IPS DF 19.7 (cell line): ENCODE data around the gene TTC28.
"Not testable (repeated sequence)": the region's sequence is repeated elsewhere in the genome, so short reads cannot be mapped to it uniquely, and the experiment has no call there.

Source experiments
- DNase-seq: peaks from one replicate; pipeline ENCODE4 v3.0.0-alpha.2; 2013; ENCODE audit warnings: low read depth, low spot score

Gene TTC28

DNA sequence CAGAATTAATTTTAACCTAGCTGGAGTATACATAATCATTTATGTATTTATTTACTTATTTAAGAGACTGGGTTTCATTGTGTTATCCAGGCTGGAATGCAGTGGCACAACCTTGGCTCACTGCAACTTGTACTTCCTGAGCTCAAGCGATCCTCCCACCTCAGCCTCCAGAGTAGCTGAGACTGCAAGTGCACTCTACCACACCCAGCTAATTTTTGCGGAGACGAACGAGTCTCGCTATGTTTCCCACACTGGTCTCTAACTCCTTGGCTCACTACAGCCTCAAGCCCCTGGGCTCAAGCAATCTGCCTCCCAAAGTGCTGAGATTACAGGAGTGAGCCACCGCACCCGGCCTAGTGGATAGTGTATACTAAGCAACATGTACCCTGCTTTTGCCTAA lies 1.5 kb downstream of the TTC28 start:
- DNase-seq, result not testable (repeated sequence)

DNA sequence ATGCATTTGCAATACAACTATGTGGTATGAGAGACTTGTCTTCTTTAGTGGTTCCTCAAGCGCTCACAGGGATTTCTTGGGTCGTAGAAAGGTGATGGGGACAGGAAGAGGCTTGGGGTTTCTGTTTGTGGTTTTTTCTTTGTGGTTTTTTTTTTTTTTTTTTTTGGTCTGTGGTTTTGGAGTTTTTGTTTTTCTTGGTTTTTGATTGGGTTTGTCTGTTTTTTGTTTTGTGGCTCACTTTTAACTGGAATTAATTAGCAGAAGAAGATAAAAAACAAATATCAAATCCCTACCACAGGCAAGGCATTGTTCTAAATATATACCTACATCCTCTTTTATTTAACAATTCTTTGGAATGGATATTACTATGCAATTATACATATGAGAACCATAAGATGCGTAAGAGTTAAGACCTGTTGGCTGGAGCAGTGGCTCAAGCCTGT lies 5.5 kb downstream of the TTC28 start:
- no peak for DNase-seq

DNA sequence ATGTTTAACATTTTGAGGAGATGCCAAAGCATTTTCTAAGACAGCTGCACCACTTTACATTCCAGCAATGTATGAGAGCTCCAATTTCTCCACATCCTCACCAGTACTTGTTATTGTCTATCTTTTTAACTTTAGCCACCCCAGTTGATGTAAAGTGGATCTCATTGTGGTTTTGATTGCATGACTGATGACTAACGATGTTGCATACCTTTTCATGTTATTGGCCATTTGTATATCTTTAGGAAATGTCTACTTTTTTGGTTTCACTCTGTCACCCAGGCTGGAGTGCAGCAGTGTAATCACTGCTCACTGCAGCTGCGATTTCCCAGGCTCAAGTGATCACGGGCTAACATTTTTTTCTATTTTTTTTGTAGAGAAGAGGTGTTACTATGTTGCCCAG lies 8.9 kb downstream of the TTC28 start:
- DNase-seq, result no peak

DNA sequence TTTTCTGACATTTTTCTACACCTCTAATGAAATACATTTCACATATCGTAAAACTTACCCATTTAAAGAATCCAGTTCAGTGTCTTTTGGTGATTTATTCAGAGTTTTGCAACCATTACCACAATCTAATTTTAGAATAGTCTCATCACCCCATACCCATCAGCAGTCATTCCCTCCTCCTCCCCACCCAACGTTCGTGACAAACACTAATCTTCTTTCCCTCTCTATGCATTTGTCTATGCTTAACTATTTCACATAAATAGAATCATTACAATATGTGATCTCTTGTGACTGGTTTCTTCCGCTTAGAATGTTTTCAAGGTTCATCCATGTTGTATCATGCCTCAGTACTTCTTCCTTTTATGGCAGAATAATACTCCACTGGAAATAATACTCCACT lies 9.5 kb downstream of the TTC28 start:
- DNase-seq, result no peak

DNA sequence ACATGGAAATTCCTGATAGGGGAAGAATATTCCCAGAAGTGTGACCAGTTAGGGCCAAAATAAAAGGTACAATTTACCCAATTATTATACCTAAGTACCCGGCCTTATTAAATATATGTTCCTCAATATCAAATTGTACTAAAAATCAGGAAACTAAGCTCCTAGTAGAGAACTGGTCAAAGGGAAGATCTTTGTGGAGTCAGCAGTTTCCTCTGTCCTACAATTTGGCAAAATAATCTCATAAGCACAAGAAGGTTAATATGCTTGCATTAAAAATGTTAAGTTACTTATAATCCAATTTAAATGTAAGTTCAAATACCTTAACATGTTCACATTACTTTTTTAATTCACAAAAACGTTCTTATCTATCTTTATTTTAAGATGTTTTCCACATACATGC lies 10.3 kb downstream of the TTC28 start:
- DNase-seq, result no peak

DNA sequence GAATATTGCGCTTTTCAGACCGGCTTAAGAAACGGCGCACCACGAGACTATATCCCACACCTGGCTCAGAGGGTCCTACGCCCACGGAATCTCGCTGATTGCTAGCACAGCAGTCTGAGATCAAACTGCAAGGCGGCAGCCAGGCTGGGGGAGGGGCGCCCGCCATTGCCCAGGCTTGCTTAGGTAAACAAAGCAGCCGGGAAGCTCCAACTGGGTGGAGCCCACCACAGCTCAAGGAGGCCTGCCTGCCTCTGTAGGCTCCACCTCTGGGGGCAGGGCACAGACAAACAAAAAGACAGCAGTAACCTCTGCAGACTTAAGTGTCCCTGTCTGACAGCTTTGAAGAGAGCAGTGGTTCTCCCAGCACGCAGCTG lies 16.1 kb downstream of the TTC28 start:
- DNase-seq, result not testable (repeated sequence)

DNA sequence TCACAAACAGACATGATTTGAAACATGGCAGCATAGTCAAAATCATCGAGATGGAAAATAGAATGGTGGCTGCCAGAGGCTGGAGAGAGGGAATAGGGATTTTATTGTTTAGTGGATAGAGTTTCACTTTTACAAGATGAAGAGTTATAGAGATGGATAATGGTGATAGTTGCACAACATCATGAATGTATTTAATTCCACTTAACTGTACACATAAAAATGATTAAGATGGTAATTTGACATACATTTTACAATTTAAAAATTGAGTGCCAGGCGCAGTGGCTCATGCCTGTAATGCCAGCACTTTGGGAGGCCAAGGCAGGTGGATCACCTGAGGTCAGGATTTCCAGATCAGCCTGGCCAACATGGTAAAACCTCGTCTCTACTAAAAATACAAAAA lies 21.2 kb downstream of the TTC28 start:
- DNase-seq, result no peak

DNA sequence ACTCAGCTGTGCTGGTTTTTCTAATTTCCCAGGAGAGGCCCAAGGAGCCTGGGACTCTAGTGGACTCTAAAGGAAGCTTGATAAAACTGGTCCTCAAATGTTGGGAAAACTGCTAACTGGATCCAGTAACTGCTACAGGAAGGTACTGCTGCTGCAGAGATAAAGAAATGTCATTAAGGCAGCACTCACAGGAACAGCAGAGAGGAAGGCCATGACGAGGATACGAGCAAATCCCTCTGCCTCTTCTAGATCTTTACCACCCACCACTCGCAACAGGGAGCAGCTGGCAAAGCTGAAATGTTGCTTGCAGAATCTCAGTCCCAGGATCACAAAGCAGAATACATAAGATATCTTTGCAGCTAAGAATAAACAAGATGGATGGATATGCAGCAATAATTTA lies 23.5 kb downstream of the TTC28 start:
- DNase-seq, result no peak

DNA sequence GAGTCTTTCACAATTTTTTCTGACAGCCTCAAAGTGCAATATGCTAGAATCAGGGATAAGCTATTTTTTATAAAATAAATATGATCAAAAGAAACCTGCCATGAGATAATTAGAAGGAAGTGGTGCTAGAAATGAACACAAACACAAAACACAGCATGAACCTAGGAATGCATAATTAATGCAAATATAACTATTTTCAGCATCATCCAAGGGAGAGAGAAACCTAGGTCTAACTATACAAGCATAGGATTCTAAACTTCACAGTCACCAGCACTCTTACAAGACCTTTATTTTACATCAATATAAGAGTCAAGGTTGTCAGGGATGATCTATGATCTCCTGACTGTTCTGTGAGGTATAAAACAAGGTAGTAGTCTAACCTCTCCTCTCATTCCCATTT lies 29.2 kb downstream of the TTC28 start:
- no peak for DNase-seq

DNA sequence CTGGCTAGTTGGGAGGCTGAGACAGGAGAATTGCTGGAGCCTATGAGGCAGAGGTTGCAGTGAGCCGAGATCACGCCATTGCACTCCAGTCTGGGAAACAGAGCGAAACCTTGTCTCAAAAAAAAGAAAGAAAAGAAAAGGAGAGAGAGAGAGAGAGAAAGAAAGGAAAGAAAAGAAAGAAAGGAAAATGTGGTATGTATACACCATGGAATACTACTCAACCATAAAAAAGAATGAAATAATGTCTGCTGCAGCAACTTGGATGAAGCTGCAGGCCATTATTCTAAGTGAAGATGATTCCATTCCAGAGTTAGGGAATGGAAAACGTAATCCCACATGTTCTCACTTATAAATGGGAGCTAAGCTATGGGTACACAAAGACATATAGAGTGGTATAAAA lies 30.8 kb downstream of the TTC28 start:
- no peak for DNase-seq

DNA sequence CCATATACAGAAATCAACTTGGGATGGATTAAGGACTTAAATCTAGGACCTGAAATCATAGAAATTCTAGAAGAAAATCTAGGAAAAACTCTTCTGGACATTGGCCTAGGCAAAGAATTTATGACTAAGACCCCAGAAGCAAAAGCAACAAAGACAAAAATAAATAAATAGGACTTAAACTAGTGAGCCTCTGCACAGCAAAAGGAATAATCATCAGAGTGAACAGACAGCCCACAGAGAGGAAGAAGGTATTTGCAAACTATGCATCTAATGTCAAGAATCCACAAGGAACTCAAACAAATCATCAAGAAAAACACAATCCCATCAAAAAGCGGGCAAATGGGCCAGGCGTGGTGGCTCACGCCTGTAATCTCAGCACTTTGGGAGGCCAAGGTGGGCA lies 32.4 kb downstream of the TTC28 start:
- DNase-seq, result no peak

DNA sequence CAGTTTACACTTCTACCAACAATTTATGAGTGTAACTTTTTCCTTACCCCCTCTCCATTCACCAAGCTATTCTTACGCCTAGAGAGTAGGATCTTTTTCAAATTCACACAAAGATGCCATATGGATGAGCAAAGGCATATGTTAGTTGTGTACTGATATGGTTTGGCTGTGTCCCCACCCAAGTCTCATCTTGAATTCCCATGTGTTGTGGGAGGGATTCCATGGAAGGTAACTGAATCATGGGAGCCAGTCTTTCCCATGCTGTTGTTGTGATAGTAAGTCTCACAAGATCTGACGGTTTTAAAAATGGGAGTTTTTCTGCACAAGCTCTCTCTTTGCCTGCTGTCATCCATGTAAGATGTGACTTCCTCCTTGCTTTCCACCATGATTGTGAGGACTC lies 40.3 kb downstream of the TTC28 start:
- no peak for DNase-seq

DNA sequence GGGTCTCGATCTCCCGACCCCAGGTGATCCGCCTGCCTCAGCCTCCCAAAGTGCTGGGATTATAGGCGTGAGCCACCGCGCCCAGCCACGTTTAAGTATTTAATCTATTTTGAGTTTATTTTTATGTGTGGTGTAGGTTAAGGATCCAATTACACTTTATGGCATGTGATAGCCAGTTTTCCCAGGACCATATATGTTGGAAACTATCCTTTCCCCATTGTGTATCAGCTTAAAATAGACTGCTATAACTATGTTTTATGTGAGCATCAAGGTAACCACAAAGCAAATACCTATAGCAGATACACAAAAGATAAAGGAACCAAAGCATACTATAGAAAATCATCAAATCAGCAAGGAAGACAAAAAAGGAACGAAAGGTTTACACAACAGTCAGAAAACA lies 42.4 kb downstream of the TTC28 start:
- DNase-seq, result no peak

DNA sequence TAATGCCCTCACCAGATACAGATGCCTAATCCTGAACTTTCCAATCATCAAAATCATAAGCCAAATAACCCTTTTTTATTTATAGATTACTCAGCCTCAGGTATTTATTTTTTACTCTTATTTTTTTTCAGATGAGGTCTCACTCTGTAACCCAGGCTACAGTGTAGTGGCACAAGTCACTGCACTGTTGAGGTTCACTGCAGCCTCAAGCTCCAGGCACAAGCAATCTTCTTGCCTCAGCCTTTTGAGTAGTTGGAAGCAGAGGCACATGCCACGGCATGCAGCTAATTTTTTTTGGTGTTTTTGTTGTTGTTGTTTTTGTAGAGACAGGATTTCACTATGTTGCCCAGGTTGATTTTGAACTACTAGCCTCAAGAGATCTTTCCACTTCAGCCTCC lies 49.5 kb downstream of the TTC28 start:
- no peak for DNase-seq

DNA sequence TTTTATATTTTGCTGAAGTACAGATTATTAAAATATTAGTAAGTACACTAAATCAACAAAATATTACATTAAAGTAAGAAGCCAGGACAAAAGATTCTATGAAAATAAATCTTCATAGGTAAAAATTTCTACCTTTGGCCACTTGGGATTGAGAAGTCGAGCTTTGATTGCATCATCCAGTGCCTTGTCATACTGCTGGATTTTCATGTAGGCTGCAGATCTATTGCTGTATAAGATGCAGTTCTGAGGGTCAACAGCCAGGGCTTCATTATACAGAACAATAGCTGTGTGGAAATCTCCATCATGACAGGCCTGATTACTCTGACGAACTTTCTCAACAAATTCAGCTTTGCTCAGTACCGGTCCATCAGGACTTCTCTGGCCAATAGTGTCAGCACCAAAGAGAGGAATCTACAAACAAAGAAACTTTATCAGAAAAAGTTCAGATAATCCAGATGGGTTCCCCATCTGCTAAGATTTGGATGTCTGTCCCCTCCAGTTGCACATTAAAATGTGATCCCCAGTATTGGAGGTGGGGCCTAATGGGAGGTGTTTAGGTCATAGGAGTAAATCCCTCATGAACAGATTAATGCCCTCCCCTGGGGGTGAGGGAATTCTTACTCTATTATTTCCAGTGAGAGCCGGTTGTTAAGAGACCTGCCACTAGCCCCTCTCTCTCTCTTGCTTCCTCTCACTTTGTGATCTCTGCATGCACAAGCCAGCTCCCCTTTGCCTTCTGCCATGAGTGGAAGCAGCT lies 50.0 kb downstream of the TTC28 start:
- no peak for DNase-seq

DNA sequence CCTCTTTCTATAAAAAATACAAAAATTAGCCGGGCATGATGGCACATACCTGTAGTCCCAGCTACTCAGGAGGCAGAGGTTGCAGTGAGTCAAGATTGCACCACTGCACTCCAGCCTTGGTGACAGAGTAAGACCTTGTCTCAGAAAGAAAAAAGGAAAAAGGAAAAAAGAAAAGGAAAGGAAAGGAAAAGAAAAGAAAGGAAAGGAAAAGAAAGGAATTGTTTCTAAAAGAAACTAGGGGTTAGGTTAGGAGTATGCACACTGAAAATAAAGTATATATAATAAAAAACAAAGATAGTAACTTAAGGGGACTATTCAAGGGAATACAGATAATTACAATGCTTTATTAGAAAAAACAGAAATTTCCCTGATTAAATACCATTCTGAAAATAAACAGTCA lies 50.9 kb downstream of the TTC28 start:
- no peak for DNase-seq

DNA sequence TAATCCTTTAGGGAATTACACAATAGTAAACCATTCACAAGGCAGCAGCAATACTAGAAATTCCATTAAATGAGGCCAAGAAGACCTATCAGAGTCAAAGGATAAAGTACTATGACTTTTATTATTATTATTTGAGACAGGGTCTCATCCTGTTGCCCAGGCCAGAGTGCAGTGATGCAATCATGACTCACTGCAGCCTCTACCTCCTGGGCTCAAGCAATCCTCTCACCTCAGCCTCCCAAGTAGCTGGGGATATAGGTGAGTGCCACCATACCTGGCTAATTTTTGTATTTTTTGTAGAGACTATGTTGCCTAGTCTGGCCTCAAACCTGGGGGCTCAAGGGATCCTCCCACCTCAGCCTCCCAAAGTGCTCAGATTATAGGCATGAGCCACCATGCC lies 51.8 kb downstream of the TTC28 start:
- no peak for DNase-seq

DNA sequence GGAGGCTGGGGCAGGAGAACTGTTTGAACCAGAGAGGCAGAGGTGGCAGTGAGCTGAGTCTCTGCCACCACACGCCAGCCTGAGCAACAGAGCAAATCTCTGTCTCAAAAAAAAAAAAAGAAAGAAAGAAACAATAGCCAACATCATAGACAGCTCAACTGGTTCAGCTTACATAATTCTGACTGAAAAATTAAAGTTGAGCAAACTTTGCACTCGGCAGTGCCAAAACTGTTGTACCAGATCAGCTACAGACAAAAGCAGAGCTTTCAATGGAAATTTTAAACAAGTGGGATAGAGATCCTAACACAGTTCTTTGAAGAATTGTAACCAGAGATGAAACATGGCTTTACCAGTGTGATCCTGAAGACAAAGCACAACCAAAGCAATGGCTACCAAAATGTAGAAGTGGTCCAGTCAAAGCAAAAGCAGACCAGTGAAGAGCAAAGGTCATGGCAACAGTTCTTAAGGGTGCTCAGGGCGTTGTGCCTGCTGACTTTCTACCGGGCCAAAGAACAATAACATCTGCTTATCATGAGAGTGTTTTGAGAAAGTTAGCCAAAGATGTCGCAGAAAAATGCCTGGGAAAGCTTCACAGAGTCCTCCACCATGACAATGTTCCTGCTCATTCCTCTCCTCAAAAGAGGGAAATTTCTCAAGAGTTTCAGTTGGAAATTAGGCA lies 59.3 kb downstream of the TTC28 start:
- no peak for DNase-seq

DNA sequence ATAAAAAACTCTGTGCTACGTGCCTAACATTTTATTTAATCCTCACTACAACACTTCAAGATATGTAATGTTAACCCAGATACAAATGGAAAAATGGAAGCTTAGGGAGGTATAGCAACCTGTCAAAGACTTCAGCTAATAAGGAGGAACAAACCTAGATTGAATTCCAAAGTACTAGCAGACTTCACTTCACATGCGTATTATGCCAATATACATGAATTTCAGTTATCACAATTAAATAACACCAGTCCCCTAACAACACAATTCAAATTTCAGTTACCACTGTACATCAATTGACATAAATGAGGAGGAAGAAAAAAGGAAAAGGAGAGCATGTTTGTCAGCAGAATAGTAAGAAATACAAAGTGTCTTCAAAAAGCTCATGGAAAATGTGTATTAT lies 60.4 kb downstream of the TTC28 start:
- DNase-seq, result no peak

DNA sequence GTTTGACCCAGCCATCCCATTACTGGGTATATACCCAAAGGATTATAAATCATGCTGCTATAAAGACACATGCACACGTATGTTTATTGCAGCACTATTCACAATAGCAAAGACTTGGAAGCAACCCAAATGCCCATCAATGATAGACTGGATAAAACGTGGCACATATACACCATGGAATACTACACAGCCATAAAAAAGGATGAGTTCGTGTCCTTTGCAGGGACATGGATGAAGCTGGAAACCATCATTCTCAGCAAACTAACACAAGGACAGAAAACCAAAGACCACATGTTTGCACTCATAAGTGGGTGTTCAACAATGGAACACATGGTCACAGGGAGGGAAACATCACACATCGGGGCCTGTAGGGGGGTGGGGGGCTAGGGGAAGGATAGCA lies 64.2 kb downstream of the TTC28 start:
- not testable (repeated sequence) for DNase-seq

DNA sequence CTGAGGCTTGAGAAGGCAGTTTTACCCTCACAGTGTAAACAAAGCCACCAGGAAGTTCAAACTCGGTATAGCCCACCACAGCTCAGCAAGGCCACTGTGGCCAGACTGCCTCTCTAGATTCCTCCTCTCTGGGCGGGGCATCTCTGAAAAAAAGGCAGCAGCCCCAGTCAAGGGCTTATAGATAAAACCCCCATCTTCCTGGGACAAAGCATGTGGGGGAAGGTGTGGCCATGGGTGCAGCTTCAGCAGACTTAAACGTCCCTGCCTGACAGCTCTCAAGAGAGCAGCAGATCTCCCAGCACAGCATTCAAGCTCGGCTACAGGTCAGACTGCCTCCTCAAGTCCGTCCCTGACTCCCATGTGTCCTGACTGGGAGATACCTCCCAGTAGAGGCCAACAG lies 69.7 kb downstream of the TTC28 start:
- no peak for DNase-seq

DNA sequence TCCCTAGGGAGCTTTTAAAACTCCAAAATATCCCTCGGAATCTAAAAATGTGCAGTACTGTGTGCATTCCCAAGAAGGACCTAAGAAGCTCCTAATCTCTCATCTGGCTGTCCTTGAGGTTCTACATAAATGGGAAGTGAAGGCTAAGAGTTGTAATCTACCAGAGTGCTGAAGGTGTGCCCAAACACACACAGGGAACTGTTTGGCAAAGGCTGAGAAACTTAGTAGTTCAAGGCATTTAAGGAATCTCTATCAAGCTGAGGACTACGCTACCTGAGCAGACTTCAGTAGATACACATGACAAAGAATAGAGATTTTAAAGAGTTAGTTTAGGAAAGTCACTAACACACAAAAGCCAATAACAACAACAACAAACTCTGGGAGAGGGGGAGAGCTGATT lies 71.1 kb downstream of the TTC28 start:
- no peak for DNase-seq

DNA sequence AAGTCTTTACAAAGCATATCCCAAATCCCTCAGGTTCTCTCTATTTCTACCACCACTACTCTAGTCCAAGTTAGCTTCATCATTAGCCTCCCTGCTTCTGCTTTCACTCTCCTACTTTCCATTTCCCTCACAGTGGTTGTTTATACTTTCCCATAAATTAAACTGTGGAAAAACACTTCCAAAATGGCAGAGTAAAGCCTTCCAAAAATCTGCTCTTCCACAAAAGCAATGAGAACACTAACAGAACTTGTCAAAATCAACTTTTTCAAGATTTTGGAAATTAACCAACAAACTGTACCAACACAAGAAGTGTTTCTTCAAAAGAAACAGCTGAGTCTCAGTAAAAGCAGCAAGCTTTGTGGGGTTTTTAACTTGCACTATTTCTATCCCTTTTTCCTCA lies 71.8 kb downstream of the TTC28 start:
- DNase-seq, result no peak
